ENCODE results near the gene CSN3.
"Not testable (repeated sequence)": the region's sequence is repeated elsewhere in the genome, so short reads cannot be mapped to it uniquely, and the experiment has no call there.

The CSN3 gene, protein sequence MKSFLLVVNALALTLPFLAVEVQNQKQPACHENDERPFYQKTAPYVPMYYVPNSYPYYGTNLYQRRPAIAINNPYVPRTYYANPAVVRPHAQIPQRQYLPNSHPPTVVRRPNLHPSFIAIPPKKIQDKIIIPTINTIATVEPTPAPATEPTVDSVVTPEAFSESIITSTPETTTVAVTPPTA

DNA sequence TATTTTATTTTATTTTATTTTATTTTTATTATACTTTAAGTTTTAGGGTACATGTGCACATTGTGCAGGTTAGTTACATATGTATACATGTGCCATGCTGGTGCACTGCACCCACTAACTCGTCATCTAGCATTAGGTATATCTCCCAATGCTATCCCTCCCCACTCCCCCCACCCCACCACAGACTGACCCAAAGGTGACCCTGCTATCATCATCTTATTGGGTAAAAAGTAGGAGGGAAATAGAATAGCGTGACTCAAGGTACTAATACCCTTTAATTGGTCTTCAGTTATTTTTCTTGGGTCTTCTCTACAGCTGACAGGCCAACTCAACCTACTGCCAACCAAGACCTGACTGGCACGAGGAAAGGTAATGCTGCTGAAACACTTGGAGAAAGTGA, at the start of gene CSN3:
CSN3 (plus strand) TSS at position 301 of the 400 bp plus-strand sequence. CDS start 2,223 bp downstream, outside the sequence.
- DNase-seq: not testable (repeated sequence)

DNA sequence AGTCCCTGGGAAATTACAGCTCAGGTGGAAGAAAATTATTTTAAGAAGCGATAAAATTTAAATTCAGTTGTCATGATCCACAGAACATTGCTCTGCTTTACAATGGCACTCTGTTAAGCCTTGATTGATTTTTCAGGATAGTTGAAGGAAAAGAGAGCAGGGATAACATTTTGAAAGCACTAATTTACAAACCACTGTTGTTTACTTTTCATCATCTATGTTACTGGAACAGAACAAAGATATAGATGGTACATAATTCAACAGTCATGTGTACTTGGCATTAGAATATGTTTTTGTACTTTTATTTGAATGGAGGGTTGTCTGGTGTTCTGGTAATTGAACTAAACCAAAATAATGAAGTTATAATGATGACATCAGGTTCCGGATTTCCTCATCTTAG, 49.5 kb upstream of the CSN3 start:
- DNase-seq: no peak

DNA sequence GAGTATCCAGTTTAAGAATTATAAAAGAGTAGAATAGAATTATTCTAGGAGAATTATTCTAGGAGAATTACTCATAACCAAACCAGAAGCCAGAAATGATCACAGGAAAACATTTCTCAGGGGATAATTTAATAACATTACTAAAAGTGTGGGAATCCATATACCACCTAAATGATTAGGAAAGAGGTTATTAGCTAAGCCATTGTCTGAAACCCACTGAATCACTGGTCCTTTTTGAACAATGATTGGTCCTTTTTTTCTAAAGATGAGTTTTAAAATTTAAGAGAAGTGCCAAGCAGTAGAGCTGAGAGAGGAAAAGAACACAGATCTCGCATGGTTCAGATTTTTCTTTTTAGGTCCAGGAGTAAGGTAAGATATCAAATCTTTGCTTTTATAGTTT, 47.0 kb upstream of the CSN3 start, which contains the start of gene ODAM:
ODAM (plus strand) TSS at position 301 of the 400 bp plus-strand sequence. CDS start 819 bp downstream, outside the sequence.
- no peak for DNase-seq

DNA sequence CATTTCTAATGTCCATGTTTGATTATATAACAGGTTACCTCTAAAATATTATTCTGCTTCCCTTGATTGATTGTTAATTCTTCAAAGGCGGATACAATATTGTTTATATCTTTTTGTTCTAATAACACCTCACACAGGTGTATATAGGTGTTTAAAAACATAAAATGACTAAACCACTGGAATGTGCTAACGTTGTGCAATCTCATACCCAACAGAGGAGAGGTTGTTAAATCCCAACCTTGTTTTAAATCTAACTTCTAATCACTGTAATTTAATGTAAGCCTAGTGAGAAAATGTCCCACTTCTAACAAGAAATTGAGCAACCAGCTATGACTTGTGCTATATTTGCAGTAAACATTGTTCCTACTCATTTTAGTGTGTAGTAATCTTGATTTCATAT, 45.5 kb upstream of the CSN3 start:
- no peak for DNase-seq

DNA sequence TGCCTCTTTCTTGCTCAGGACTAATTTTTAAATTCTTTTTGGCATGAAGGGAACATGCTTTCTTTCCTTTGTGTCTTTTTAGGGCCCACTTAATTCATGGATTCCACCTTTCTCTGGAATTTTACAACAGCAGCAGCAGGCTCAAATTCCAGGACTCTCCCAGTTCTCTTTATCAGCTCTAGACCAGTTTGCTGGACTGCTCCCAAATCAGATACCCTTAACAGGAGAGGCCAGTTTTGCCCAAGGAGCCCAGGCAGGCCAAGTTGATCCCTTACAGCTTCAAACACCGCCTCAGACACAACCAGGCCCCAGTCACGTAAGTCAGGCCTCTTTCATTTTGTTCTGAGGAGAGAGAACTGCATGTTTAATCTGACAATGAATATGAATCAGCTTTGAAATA, 44.6 kb upstream of the CSN3 start:
- no peak for DNase-seq

DNA sequence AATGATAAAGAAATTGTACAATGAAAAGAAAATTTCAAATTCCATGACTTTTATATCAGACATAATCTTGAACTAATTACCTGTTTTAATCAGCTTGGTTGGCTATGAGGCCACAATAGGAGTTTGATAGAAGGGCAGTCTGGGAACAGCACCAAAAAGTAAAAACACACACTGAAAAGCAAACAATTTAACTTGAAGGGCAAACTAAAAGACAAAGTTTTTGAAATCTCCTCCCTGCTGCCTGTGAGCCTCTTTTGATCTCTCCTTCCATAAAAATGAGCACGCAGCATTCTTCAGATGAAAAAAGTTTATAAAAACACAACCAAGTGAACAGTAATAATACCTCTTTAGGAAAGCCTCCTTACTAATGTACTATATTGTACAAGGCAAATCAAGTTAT, 38.8 kb upstream of the CSN3 start:
- DNase-seq: no peak

DNA sequence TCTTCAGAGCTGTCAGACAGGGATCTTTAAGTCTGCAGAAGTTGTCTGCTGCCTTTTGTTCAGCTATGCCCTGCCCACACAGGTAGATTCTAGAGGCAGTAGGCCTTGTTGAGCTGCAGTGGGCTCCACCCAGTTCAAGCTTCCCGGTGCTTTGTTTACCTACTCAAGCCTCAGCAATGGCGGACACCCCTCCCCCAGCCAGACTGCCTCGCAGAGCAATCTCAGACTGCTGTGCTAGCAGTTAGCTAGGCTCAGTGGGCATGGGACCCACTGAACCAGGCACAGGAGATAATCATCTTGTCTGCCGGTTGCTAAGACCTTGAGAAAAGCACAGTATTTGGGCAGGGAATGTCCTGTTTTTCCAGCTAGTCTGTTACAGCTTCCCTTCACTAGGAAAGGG, 29.6 kb upstream of the CSN3 start:
- DNase-seq: not testable (repeated sequence)

DNA sequence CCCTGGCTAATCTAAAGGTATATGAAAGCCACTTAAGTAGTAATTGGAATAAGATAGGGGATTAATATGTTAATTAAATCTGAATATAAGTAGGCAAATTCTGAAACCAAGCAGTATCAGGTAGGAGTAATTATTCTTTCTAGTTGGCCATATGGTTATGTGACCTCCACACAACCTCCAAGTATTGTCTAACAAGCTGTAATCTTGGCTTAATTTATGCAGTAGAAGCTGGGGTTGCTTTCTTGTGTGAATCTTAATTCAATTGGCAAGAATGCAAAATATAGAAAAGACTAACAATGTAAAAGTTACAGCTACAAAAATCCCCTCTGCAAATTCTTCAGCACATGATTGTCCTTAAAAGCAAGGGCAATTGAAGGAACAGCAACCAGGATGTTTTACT, 26.3 kb upstream of the CSN3 start:
- not testable (repeated sequence) for DNase-seq

DNA sequence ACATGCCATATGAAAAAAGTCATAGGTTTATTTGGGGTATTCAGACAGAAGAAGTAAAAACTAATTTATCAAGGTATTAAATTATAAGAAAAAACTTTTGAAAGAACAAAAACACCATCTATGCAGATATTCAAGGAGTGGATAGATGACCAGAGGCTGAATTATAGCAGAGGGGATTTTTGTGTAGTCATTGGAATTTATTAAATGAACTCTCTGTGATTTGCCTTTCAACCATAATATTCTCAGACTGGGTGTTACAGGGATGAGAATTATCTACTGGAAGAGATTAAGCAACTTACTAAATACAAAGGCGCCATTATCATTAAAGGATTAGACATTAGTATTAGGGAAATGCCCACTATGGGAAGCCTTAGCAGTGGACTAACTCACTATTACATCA, 25.8 kb upstream of the CSN3 start:
- not testable (repeated sequence) for DNase-seq

DNA sequence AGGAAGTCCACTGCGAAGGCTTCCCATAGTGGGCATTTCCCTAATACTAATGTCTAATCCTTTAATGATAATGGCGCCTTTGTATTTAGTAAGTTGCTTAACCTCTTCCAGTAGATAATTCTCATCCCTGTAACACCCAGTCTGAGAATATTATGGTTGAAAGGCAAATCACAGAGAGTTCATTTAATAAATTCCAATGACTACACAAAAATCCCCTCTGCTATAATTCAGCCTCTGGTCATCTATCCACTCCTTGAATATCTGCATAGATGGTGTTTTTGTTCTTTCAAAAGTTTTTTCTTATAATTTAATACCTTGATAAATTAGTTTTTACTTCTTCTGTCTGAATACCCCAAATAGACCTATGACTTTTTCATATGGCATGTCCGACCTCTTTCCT, 21.0 kb upstream of the CSN3 start:
- not testable (repeated sequence) for DNase-seq

DNA sequence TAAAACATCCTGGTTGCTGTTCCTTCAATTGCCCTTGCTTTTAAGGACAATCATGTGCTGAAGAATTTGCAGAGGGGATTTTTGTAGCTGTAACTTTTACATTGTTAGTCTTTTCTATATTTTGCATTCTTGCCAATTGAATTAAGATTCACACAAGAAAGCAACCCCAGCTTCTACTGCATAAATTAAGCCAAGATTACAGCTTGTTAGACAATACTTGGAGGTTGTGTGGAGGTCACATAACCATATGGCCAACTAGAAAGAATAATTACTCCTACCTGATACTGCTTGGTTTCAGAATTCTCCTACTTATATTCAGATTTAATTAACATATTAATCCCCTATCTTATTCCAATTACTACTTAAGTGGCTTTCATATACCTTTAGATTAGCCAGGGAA, 20.6 kb upstream of the CSN3 start:
- not testable (repeated sequence) for DNase-seq

DNA sequence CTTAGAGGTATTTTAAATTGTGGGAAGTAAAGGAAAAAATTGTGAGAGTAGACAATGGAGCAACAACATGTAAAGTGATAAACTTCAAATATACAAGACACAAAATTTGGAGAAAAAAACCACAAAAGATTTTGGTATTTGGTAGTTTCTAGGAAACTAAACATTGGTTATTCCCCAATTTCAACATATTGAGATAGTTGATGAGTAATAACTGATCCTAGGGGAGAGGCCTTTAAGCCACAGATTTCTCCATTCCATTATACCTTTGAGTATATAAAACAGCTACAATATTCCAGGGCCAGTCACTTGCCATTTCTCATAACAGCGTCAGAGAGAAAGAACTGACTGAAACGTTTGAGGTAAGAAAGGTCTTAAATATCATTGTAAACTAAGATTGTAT, 16.6 kb upstream of the CSN3 start, which contains the start of gene FDCSP:
FDCSP (plus strand) TSS at position 301 of the 400 bp plus-strand sequence. CDS start 5,071 bp downstream, outside the sequence.
- DNase-seq: no peak

DNA sequence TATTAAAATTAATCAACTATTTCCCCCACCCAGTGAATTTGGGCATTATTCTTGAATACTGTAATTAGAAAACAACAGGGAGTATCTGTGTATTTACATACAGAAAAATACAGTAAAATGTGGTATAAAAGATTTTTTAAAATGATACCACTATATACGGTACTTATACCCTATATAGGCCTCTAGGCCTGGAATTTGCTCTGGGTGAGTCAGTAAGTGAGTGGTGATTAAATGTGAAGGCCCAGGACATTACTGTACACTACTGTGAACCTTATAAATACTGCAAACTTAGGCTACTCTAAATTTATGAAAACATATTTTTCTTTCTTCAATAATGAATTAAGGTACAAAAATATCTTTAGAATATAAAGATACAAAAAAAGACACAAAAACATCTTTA, 6.3 kb upstream of the CSN3 start:
- no peak for DNase-seq

DNA sequence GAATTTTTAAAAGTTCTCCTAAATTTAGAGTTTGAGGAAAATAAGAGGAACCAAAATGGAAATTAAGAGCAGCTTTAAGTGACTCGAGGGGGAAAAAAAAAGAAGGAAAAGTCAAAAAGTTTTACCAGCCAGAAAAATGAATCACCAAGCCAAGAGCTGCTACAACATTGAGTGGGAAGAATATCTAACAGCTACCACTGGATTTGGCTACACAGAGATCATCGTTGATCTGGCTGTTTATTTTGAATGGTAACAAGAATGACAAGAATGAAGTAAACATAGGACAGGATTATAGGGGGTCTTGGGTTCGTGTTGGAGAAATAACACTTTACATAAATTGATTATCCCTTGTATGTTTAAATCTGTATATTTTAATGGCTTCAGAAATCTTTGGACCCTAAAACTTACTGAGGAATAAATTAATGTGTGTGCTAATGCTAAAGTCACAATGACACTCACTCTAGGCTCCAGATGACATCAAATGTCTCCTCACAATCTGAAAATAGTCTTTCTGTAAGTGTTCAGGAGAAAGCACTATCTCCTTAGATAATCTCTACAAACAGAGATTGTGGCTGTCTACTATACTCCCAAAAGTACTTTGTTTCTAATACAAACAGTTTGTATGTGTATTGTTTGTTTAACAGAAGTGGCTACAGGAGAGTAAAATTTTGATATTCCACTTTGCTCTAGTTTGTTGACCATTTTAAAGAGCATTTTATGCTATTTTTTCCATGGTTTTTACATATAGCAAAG, 3.1 kb upstream of the CSN3 start:
- no peak for DNase-seq

DNA sequence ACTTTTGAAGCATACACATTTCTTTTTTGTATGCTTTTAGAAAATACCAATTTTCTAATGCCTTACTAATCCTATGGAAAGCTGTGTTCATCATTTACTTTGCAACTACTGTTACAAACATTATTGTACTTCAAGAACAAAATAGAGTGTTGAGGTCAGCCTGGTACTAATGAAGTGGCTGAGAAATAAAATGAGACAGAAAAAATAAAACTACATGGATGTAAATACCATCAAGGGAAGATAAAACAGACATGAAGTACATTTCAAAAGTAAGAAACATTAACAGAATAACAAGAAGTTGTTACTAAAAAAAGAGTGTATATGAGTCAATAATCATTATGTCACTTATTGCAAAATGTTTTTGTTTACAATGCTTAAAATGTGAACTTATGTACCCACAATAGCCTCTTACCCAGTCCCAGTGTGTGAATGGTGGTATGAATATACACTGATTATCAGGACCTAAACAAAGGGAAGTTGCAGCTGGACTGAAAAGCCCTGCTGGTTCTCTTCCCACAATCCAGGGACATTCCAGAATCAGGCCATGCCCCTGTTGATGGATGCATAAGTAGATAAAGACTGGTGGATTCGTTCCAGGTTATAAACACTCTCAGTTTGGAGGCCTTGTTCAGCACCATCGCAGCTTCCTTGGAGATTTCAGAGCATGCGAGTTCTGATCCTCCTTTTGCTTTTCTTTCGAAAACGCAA, 2.4 kb upstream of the CSN3 start:
- no peak for DNase-seq

DNA sequence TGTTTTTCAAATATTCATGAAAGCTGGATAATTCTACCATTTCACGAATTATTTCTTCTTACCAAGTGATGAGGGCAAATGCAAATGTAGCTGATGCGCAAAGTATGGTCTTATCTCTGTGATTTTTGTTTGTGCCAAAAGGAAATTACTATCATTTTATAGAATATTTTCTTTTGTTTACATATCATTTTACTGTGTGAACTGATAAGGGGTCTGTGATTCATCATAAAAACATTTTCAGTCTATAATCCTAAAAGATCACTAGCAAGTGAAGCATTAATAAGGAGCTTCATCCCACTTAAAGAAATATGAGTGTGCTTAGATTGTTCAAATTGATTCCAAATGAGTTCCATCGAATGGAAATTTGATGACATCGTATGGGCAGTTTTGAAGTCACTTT, 694 bp downstream of the CSN3 start:
- no peak for DNase-seq

DNA sequence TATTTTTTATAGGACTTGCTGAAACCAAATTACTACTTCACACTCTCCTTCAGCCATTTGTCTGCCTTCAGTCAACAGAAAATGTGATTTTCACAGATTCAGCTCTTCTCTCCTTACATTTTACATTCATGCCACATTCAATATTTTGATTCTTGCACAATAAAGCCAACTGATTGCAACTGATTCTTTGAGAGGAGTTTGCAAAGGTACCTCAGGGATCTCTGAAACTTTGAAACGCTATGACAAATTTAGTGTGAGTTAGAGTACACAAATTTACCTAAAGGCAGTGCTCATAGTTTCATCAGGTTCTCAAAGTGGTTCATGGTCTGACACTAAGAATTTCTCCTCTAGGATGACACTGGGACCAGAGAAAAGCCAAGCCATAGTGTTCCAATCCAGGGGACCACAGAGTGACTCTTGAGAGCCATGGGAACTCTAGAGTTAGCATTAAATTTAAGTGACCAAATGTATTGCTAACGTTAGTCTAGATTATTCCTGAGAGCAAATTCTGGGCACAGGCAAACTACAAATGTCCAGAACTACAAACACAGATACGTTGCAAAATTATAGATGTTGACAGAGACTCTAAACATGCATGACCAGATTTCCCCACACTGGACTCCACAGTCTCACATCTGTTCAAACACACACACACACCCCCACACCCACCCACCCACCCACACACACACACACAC, 9.0 kb downstream of the CSN3 start:
- DNase-seq: no peak

DNA sequence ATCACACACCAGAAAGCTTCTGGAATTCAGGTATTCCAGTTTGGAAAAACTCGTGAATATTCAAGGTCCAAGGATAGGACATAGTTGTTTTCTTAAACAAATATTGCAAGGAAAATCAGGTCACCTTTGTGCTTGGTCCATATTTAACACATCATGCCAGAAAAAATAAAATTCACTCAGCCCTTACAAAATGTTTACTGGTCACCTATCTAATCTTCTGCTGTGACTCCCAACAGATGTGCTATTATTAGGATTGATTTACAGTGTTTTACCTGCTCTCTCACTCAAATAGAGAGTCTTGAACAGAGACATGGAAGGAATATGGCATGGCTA, 9.5 kb downstream of the CSN3 start:
- DNase-seq: no peak

DNA sequence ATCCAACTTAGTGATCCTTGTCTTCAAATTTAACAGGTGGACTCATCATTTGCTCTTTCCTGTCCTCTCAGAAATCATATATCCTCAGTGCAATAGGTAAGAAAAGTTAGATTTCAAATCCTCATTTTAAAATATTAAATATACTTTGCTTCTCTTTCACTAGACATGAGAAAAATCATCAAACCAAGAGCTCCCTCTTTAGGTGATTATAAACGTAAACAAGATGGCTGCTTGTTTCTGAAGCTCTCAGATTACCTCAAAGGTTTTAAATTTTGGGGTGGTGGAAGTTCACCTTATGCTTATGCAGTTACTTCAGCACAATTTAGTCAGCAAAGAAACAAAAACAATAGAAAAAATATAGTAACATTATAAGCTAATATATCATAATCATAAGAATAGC, 27.3 kb downstream of the CSN3 start:
- DNase-seq: peak in 1 of 2 experiments; percentile 1

DNA sequence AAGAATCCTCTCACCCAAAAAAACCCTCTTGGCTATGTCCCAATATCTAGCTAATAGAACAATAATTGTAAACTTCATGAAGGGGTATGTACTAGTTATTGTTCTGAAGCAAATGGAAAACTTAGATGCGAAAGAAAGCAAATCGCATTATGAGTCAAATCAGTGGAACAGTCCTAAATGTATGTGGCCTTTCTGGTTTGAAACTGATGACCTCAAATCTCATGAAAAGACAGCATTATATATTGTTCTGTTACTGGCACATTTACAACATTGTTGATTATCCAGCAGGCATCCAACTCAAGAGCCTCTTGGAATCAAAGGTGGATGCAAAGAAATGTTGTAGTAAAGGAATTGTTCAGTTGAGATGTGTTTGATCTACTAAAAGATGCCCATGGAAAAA, 34.7 kb downstream of the CSN3 start:
- no peak for DNase-seq

DNA sequence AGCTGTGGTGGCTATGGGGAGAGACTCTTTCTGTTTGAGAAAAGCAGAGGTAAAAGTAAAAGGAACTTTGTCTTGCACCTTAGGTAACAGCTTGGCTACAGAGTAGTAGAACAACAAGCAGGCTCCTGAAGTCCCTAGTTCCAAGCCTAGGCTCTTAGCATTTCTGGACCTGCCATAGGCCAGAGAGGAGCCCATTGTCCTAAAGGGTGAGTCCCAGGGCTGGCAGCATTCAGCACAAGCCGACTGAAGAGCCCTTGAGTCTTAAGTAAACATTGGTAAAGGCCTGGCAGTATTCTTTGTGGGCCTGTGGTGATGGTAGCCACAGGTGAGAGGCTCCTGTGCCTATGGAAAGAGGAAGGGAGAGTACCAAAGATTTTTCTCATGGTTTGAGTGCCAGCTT, 38.2 kb downstream of the CSN3 start:
- no peak for DNase-seq

DNA sequence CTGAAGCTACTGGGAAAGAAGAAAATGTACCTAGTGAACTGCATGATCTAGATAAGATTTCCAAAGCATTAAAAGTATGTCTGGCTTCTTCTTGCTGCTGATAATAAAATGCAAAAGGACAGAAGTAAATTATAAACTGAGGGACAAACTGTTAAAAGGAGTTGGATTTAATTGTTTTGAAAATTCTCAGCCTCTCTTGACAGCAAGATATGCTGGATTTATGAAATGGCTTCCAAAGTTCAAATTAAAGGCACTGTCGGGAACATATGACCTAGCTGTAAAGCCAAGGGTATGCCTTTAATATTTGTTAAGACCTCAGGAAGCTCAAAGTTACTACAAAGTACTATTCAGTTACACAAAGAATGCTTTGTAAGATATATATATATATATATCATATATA, 46.3 kb downstream of the CSN3 start:
- no peak for DNase-seq

DNA sequence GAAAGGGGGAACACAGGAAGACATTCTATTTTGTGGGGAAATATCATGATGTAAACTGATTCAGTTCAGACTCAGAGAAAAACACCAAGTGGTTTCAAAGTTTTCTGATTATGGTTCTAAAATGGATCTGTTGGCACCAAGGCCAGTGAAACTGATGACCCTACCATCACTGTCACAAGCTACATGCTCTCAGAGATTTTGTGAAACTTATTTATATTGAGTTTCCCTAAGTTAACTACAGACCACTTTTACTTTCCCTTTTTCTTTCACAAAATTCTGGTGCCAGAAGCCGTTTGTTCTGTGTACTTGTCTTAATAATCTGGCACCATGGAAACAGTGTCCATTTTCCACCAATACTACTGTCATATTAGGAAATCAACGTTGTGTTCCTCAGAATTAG, 48.9 kb downstream of the CSN3 start:
- DNase-seq: no peak
